Stimulated activated CD8-positive, alpha-beta memory T cell treated with anti-CD3 and anti-CD28 coated beads, Interleukin-12 subunit alpha, Interleukin-12 subunit beta, amount 100 ng/mL, for 4 hours (primary cell): ENCODE measurements around the gene NSD2.
"Not testable (repeated sequence)": the region's sequence is repeated elsewhere in the genome, so short reads cannot be mapped to it uniquely, and the experiment has no call there.

Experiments
- DNase-seq: peaks from one replicate; pipeline ENCODE4 v3.0.0-alpha.2; 2020; ENCODE audit warnings: low read depth

Gene NSD2

GRCh38 chr4:1985780-1986577 lies 114.8 kb downstream of the NSD2 start:
- DNase-seq = no peak

GRCh38 chr4:1986578-1987210 lies 115.5 kb downstream of the NSD2 start:
- DNase-seq = no peak

- no peak for DNase-seq
These were observed 116.1 kb downstream of the NSD2 start for GRCh38 chr4:1987296-1987695.

GRCh38 chr4:1987721-1988326 lies 116.6 kb downstream of the NSD2 start:
- DNase-seq = no peak

- no peak for DNase-seq
These were observed 117.1 kb downstream of the NSD2 start for GRCh38 chr4:1988327-1988724.

GRCh38 chr4:1989533-1990347 lies 118.5 kb downstream of the NSD2 start:
- DNase-seq = no peak

GRCh38 chr4:1990348-1990645 lies 119.1 kb downstream of the NSD2 start:
- DNase-seq = no peak

- DNase-seq = no peak
These were observed 119.5 kb downstream of the NSD2 start for GRCh38 chr4:1990676-1991075.

- no peak for DNase-seq
These were observed 119.9 kb downstream of the NSD2 start for GRCh38 chr4:1991087-1991486.

- DNase-seq = no peak
These were observed 120.6 kb downstream of the NSD2 start for GRCh38 chr4:1991596-1992434.

- DNase-seq = no peak
These were observed 121.4 kb downstream of the NSD2 start for GRCh38 chr4:1992468-1993168.

GRCh38 chr4:1993169-1993516 lies 122.0 kb downstream of the NSD2 start:
- no peak for DNase-seq

GRCh38 chr4:1993718-1994516 lies 122.7 kb downstream of the NSD2 start:
- not testable (repeated sequence) for DNase-seq

- no peak for DNase-seq
These were observed 123.7 kb downstream of the NSD2 start for GRCh38 chr4:1994938-1995337.

- DNase-seq = no peak
These were observed 125.8 kb downstream of the NSD2 start for GRCh38 chr4:1996866-1997611.

- DNase-seq = no peak
These were observed 126.5 kb downstream of the NSD2 start for GRCh38 chr4:1997712-1998111.

GRCh38 chr4:1998296-1998695 lies 127.1 kb downstream of the NSD2 start:
- no peak for DNase-seq

GRCh38 chr4:1999308-1999707 lies 128.1 kb downstream of the NSD2 start:
- DNase-seq = not testable (repeated sequence)

GRCh38 chr4:2003361-2003760 lies 132.2 kb downstream of the NSD2 start:
- not testable (repeated sequence) for DNase-seq

- no peak for DNase-seq
These were observed 135.2 kb downstream of the NSD2 start for GRCh38 chr4:2006367-2006766.
